Epithelial cell of proximal tubule (primary cell): Measurements from ENCODE around the gene AXIN1. TPM values are rescaled to one million over a fixed set of nuclear protein-coding genes. Genes with fewer than 3 reads are reported as not detected.

Experiments used
- DNase-seq: peaks from one replicate; pipeline ENCODE4 v3.0.0-alpha.2; 2011; ENCODE audit warnings: low read depth
- H3K4me3 ChIP-seq: 2 replicates; pipeline ENCODE4 v1.5.1; 2011; ENCODE audit warnings: low read depth, mild to moderate bottlenecking, low read length
- CTCF ChIP-seq: conservative IDR thresholded peaks from 2 replicates; pipeline ENCODE4 v1.5.1; 2012; ENCODE audit warnings: low read depth, mild to moderate bottlenecking, low read length
- total RNA-seq: library from RNA; depleted of rRNA; stranded (reverse); fragments of >200 nt; gene quantifications from 2 replicates; pipeline ENCODE4 v1.2.3, GENCODE V29; 2015

AXIN1 gene
- total RNA-seq, 1 donor from 2014 or later = 36.0 TPM

GRCh38 chr16:370979-371514 lies 18.5 kb upstream of the AXIN1 start:
- TF ChIP-seq CTCF = no peak
- DNase-seq = no peak
- H3K4me3 ChIP-seq = no peak overlapping the region

GRCh38 chr16:370443-370842 lies 17.9 kb upstream of the AXIN1 start, which contains the start of gene MRPL28:
MRPL28 (minus strand) TSS chr16:370538; CDS start chr16:370218, 320 bp downstream.
- TF ChIP-seq CTCF = no peak
- peak within 1 kb of the TSS; percentile 40 for H3K4me3 ChIP-seq
- no peak for DNase-seq

- H3K4me3 ChIP-seq = peak overlapping the region; percentile 40
- DNase-seq = no peak
- no peak for TF ChIP-seq CTCF
Measured at GRCh38 chr16:369866-370436, 17.4 kb upstream of the AXIN1 start.

- no peak for DNase-seq
- no peak for TF ChIP-seq CTCF
- peak overlapping the region; percentile 40 for H3K4me3 ChIP-seq
Measured at GRCh38 chr16:369275-369865, 16.8 kb upstream of the AXIN1 start.

- no peak overlapping the region for H3K4me3 ChIP-seq
- no peak for TF ChIP-seq CTCF
- DNase-seq = no peak
Measured at GRCh38 chr16:368388-369158, 16.1 kb upstream of the AXIN1 start.

GRCh38 chr16:367333-367903 lies 14.9 kb upstream of the AXIN1 start:
- no peak overlapping the region for H3K4me3 ChIP-seq
- TF ChIP-seq CTCF = no peak
- no peak for DNase-seq
